RWPE2 (cell line): ENCODE data around the gene ZNF669.

Experiments
- ATAC-seq: fragments of 200-7000 bp; cut with Tn5 transposase; 3 replicates; pipeline ENCODE4 v1.9.1; 2021; ENCODE audit warnings: low read depth
- DNase-seq: peaks from one replicate; pipeline ENCODE4 v3.0.0-alpha.2; 2020; ENCODE audit warnings: low spot score
- H3K27ac ChIP-seq: fragments of 450-650 bp; 2 replicates; pipeline ENCODE4 v1.5.1; 2017; ENCODE audit warnings: mild to moderate bottlenecking; ENCODE audit not compliant: poor library complexity, severe bottlenecking
- H3K27me3 ChIP-seq: fragments of 250-450 bp; sonication (Bioruptor Pico); 2 replicates; pipeline ENCODE4 v1.5.1; 2021; ENCODE audit warnings: mild to moderate bottlenecking, moderate library complexity; ENCODE audit not compliant: insufficient read depth, poor library complexity, severe bottlenecking
- H3K36me3 ChIP-seq: fragments of 250-450 bp; sonication (Bioruptor Pico); 2 replicates; pipeline ENCODE4 v1.5.1; 2020; ENCODE audit warnings: low read depth, mild to moderate bottlenecking, moderate library complexity
- H3K4me1 ChIP-seq: fragments of 250-450 bp; sonication (Bioruptor Pico); 2 replicates; pipeline ENCODE4 v1.5.1; 2021; ENCODE audit warnings: mild to moderate bottlenecking, moderate library complexity; ENCODE audit not compliant: insufficient read depth, poor library complexity, severe bottlenecking
- H3K4me3 ChIP-seq: fragments of 250-450 bp; sonication (Bioruptor Pico); 2 replicates; pipeline ENCODE4 v1.5.1; 2021; ENCODE audit warnings: mild to moderate bottlenecking, moderate library complexity; ENCODE audit not compliant: severe bottlenecking
- H3K9me3 ChIP-seq: fragments of 250-450 bp; sonication (Bioruptor Pico); 2 replicates; pipeline ENCODE4 v1.5.1; 2021; ENCODE audit warnings: mild to moderate bottlenecking, moderate library complexity; ENCODE audit not compliant: severe bottlenecking
- TF ChIP-seq, protein P1 (sequence below): fragments of 450-650 bp; IDR thresholded peaks from one replicate; pipeline ENCODE4 v1.5.1; 2017; ENCODE audit warnings: mild to moderate bottlenecking, moderate library complexity; ENCODE audit not compliant: poor library complexity, severe bottlenecking

ZNF669 gene

DNA sequence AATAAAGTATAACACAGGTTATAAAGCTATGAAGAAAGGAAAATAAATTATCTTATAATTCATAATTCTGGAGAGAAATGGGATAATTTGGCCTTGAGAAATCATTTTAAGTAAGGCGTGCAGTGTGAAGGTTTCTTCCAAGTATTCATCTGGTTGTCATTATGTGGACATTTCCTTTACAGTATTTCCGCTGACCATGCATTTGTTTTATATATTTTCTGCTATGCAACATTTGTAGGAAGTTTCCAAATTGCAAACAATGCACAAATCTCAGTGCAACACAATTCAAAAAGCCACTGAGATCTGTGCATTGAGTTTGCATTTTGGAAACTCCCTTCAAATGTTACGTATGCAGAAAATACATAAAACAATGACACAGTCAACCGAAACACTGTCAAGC, 43.4 kb downstream of the ZNF669 start:
- ATAC-seq (no peak), DNase-seq (no peak)
- Histone ChIP-seq H3K4me3 (no peak overlapping the region), H3K27me3 (no peaks in the 10 kb centered on the region), H3K36me3 (no peaks in the 10 kb centered on the region), H3K9me3 (no peaks in the 10 kb centered on the region), H3K27ac (no peak overlapping the region), H3K4me1 (no peaks in the 10 kb centered on the region)
- TF ChIP-seq, protein P1, sequence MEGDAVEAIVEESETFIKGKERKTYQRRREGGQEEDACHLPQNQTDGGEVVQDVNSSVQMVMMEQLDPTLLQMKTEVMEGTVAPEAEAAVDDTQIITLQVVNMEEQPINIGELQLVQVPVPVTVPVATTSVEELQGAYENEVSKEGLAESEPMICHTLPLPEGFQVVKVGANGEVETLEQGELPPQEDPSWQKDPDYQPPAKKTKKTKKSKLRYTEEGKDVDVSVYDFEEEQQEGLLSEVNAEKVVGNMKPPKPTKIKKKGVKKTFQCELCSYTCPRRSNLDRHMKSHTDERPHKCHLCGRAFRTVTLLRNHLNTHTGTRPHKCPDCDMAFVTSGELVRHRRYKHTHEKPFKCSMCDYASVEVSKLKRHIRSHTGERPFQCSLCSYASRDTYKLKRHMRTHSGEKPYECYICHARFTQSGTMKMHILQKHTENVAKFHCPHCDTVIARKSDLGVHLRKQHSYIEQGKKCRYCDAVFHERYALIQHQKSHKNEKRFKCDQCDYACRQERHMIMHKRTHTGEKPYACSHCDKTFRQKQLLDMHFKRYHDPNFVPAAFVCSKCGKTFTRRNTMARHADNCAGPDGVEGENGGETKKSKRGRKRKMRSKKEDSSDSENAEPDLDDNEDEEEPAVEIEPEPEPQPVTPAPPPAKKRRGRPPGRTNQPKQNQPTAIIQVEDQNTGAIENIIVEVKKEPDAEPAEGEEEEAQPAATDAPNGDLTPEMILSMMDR: no peak

DNA sequence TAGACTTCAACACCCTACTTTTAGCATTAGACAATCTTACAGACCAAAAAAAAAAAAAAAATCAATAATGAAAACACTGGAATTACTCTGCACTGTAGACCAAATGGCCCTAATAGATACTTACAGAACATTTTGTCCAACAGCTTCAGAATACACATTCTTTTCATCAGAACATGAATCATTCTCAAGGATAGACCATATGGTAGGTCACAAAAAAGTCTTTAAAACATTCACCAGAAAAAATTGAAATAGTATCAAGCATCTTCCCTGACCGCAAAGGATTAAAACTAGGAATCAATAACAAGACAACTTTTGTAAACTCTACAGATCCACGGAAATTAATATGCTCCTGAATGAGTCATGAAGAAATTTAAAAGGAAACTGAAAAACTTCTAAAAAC, 48.1 kb downstream of the ZNF669 start:
- no peak overlapping the region for H3K27ac ChIP-seq
- no peak for DNase-seq
- no peak overlapping the region for H3K4me3 ChIP-seq
- H3K36me3 ChIP-seq: no peaks in the 10 kb centered on the region
- no peaks in the 10 kb centered on the region for H3K4me1 ChIP-seq
- TF ChIP-seq, protein P1: no peak
- ATAC-seq: no peak
- H3K9me3 ChIP-seq: peaks cover 3% of the 10 kb centered on the region
- no peaks in the 10 kb centered on the region for H3K27me3 ChIP-seq

DNA sequence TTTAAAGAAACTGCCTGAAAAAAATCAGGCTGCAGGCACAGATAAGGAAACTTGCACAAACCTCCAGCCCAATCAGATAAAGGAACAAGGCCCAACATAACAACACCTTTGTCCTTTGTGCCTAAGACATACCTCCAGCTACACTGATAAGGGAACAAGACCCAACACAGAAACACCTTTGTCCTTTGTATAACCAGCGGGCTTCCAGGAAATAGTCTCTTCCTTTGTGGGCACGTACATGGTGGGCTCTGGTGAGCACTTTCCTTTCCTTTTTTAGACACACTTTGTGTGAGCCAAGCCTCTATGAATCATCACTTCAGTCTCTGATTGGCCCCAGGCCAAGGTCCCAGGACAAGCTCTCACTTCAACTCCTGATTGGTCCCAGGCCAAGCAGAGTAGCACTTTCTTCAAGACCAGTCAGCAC, 49.2 kb downstream of the ZNF669 start:
- H3K4me3 ChIP-seq: no peak overlapping the region
- no peak overlapping the region for H3K27ac ChIP-seq
- DNase-seq: no peak
- TF ChIP-seq, protein P1: no peak
- no peak for ATAC-seq
- H3K4me1 ChIP-seq: no peaks in the 10 kb centered on the region
- no peaks in the 10 kb centered on the region for H3K36me3 ChIP-seq
- H3K27me3 ChIP-seq: no peaks in the 10 kb centered on the region
- peaks cover 3% of the 10 kb centered on the region for H3K9me3 ChIP-seq
